Measurements from ENCODE around the gene IARS1. TPM values are rescaled to one million over a fixed set of nuclear protein-coding genes. Genes with fewer than 3 reads are reported as not detected.

Gene IARS1
- total and polyA plus RNA-seq, 12 donors: 16.8 to 157 (median 80.1) TPM

DNA sequence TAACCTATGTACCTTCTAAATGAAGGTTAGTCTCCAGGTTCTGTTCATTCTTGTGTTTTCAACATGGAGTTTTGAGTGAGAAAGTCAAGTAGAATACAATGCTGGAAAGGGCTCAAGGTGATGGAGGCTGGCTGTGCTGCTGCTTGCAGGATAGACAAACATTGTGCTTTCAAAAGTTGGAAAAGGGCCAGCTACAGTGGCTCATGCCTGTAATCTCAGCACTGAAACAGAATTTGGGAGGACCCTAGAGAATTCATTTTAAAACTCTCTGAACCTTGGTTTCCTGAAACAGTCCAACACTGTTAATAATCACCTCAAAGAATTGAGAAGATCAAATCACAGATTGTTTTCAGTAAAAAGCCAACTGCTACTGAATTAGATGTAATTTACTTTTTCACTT lies 15.4 kb upstream of the IARS1 start:
- no peak for TF ChIP-seq POLR2A (IDR thresholded peaks at IDR 0.05)
- TF ChIP-seq, protein P1, sequence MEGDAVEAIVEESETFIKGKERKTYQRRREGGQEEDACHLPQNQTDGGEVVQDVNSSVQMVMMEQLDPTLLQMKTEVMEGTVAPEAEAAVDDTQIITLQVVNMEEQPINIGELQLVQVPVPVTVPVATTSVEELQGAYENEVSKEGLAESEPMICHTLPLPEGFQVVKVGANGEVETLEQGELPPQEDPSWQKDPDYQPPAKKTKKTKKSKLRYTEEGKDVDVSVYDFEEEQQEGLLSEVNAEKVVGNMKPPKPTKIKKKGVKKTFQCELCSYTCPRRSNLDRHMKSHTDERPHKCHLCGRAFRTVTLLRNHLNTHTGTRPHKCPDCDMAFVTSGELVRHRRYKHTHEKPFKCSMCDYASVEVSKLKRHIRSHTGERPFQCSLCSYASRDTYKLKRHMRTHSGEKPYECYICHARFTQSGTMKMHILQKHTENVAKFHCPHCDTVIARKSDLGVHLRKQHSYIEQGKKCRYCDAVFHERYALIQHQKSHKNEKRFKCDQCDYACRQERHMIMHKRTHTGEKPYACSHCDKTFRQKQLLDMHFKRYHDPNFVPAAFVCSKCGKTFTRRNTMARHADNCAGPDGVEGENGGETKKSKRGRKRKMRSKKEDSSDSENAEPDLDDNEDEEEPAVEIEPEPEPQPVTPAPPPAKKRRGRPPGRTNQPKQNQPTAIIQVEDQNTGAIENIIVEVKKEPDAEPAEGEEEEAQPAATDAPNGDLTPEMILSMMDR (IDR thresholded peaks at IDR 0.05): no peak
- intact Hi-C loops (cut with DNase I): no loop called here
- Histone ChIP-seq H3K36me3 (replicated peaks in 1 of 2) (peaks cover 0 to 71% of the 10 kb centered on the region in 2 donors), H3K27ac (no peak overlapping the region), H3K4me1 (replicated peaks in 1 of 2) (peaks cover 11 to 13% of the 10 kb centered on the region in 2 donors), H3K27me3 (no peaks in the 10 kb centered on the region), H3K9me3 (replicated peaks in 1 of 3) (no peaks in the 10 kb centered on the region), H3K4me3 (no peak overlapping the region)
- DNase-seq: peak in 2 of 7 donors; percentile 24 to 30

DNA sequence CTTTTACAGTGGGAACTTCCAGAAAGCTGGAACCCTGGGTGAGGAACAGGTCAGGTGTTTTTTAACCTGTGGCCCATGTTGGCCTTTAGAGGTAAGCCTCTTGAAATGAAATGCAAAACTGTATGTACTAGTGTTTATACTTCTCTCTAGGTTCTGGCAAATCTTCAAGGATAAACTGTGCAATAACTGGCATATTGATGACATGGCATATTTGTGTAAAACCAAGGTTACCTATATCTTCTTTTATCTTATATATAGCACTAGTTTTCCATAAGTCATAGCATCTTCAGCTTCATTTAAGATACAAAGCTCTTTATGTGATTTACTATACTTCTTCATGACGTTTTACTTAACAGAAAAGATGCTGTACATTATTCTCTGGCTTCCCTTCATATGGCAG lies 7.4 kb upstream of the IARS1 start:
- Histone ChIP-seq H3K36me3 (replicated peaks in 1 of 2) (peaks cover 0 to 86% of the 10 kb centered on the region in 2 donors), H3K9me3 (replicated peaks in 1 of 3) (no peaks in the 10 kb centered on the region), H3K4me3 (no peak overlapping the region), H3K27ac (no peak overlapping the region), H3K4me1 (replicated peaks in 1 of 2) (no peaks in the 10 kb centered on the region), H3K27me3 (no peaks in the 10 kb centered on the region)
- no peak for DNase-seq
- intact Hi-C loops (cut with DNase I): no loop called here
- 70 to 85% (median 75%) methylated on average over 1 of the region's 1 CpG for WGBS, 4 donors
- no peak for TF ChIP-seq POLR2A (IDR thresholded peaks at IDR 0.05)
- TF ChIP-seq, protein P1 (IDR thresholded peaks at IDR 0.05): no peak

DNA sequence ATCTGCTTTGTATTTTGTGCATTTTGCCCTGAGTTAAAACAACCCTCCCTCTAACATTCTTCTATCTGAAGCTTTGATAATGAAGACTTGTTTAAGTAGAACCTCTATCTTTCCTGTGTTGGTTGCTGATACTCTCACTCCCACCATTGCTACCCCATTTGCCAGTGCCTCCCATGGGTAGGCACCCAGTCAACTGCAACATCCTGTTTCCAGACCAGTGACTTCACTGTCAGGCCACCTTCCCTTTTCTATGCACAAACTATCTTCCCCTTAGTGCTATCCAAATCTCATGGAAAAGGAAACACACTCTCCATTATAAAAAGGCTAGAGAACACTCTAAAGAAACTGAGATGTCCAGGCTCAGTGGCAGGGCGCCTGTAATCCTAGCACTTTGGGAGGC lies 5.6 kb upstream of the IARS1 start:
- TF ChIP-seq, protein P1 (IDR thresholded peaks at IDR 0.05): no peak
- no peak for TF ChIP-seq POLR2A (IDR thresholded peaks at IDR 0.05)
- Histone ChIP-seq H3K27ac (no peak overlapping the region), H3K4me3 (no peak overlapping the region), H3K27me3 (no peaks in the 10 kb centered on the region), H3K36me3 (replicated peaks in 1 of 2) (peaks cover 0 to 68% of the 10 kb centered on the region in 2 donors), H3K4me1 (replicated peaks in 1 of 2) (peaks cover 4 to 10% of the 10 kb centered on the region in 2 donors), H3K9me3 (replicated peaks in 1 of 3) (no peaks in the 10 kb centered on the region)
- intact Hi-C loops (cut with DNase I): no loop called here
- DNase-seq: no peak
- whole genome bisulfite sequencing, 4 donors: 55 to 77% (median 76%) methylated on average over 1 of the region's 1 CpG

DNA sequence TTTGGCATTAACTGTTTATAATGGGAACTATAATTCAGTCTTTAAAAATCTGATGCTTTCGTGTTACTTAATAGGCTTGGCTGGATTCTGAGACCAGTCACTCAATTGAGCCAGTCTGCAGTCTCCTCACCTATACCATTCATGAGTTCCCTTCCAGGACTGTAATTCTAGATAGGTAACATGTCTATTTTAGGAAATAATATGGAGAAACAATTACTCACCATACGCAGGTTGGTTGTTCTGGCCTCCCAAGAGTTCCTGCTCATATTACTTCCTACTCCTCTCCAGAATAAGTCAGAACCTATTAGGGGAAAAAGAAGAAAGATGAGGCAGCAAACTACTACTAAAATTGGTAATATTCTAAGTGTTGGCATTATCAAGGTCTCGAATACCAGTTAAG lies 4.5 kb upstream of the IARS1 start:
- Histone ChIP-seq H3K27ac (no peak overlapping the region), H3K4me1 (replicated peaks in 1 of 2) (peaks cover 5 to 11% of the 10 kb centered on the region in 2 donors), H3K4me3 (no peak overlapping the region), H3K27me3 (no peaks in the 10 kb centered on the region), H3K9me3 (replicated peaks in 1 of 3) (no peaks in the 10 kb centered on the region), H3K36me3 (replicated peaks in 1 of 2) (peaks cover 0 to 57% of the 10 kb centered on the region in 2 donors)
- intact Hi-C loops (cut with DNase I): no loop called here
- DNase-seq: no peak
- 85 to 92% (median 88%) methylated on average over 3 of the region's 3 CpGs for WGBS, 4 donors
- TF ChIP-seq, protein P1 (IDR thresholded peaks at IDR 0.05): no peak
- TF ChIP-seq POLR2A (IDR thresholded peaks at IDR 0.05): no peak

Measured in adrenal gland (tissue), 12 donors.